ENCODE results near the gene DDX24. TPM values are rescaled to one million over a fixed set of nuclear protein-coding genes. Genes with fewer than 3 reads are reported as not detected.

DDX24 gene
- total and polyA plus RNA-seq, 2 experiments from 2014 or later: 123 to 149 TPM

DNA sequence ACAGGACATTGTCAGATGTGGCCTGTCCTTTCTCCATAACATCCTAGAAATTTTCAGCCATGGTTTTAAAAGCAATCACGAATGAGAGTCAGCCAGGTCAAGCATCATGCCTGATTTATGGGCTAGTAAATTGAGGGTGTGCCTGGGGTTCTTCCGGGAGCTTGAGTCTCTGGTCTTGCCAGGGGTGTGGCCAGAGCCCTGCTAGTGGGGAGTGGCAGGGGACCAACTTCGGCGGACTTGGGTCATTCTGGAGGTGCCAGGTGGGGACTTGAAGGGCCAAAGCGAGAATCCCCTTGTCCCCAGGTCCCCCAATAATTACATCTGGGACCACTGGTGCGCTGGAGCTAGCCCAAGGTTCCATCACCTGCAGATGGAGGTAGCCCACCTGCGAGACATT, 49.1 kb downstream of the DDX24 start:
- H3K9me3 ChIP-seq (ENCODE audit: low read depth): no peaks in the 10 kb centered on the region
- H3K9ac ChIP-seq: no peak overlapping the region
- no peak overlapping the region for H3K27ac ChIP-seq
- H3F3A ChIP-seq (ENCODE audit: insufficient read depth): no peaks in the 10 kb centered on the region
- H3K4me2 ChIP-seq (ENCODE audit: unreplicated experiment): no peak overlapping the region
- no peaks in the 10 kb centered on the region for H3K36me3 ChIP-seq (ENCODE audit: low read depth)
- in situ Hi-C loops (cut with MboI): no loop called here
- H2AFZ ChIP-seq: no peak overlapping the region
- no peaks in the 10 kb centered on the region for H3K9me2 ChIP-seq (ENCODE audit: insufficient read depth)
- no peaks in the 10 kb centered on the region for H4K20me1 ChIP-seq (ENCODE audit: insufficient read depth)
- DNase-seq: no peak
- no peak overlapping the region for H3K4me3 ChIP-seq
- H3K27me3 ChIP-seq (replicated peaks; ENCODE audit: insufficient read depth): no peaks in the 10 kb centered on the region
- 54 to 61% methylated on average over 7 of the region's 7 CpGs for WGBS, 2 experiments (ENCODE audit: low coverage in 1 of 2, low lambda C conversion rate in 2 of 2, missing lambda C conversion rate in 2 of 2)
- H3K4me1 ChIP-seq (ENCODE audit: insufficient read depth): no peaks in the 10 kb centered on the region
- H3K79me2 ChIP-seq (ENCODE audit: insufficient read depth): no peaks in the 10 kb centered on the region
- no peak for TF ChIP-seq EZH2phosphoT487 (IDR thresholded peaks at IDR 0.05; ENCODE audit: insufficient read depth, low read depth)
- TF ChIP-seq EZH2 (IDR thresholded peaks at IDR 0.05; ENCODE audit: insufficient read depth, poor library complexity, severe bottlenecking): no peak

DNA sequence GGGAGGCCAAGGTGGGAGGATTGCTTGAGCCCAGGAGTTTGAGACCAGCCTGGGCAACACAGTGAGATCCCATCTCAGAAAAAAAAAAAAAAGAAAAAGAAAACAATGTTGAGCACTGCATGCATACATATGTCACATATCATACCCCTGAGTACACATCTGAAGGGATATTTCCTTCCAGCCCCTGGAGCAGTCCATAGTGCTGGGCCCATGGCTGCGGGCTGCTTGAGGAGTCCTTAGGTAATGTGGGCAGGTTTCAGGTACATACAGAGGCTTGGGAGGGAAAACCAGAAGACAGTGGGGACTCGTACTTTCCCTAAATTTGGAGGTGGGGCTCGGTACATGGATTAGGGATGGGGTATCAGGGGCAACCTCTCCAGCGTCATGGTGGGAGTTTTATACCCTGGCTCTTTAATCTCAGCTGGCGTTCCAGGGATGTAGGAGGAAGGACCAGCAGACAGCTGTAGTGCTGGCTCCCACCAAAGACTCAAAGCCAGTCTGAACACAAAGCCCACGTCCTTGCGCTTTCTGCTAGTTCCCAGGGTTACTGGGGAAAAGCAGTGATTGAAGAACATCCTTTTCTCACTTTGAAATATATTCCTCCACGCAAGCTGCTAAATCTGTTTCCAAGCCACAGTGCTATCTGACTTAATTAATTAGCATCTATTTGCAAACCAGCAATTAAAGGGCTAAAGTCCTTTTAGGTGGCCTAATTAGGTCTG, 49.7 kb downstream of the DDX24 start:
- no peak overlapping the region for H3K9ac ChIP-seq
- no peak for DNase-seq
- TF ChIP-seq EZH2phosphoT487 (IDR thresholded peaks at IDR 0.05; ENCODE audit: insufficient read depth, low read depth): no peak
- no peaks in the 10 kb centered on the region for H3K9me3 ChIP-seq (ENCODE audit: low read depth)
- H3K27ac ChIP-seq: no peak overlapping the region
- H3K36me3 ChIP-seq (ENCODE audit: low read depth): no peaks in the 10 kb centered on the region
- no peaks in the 10 kb centered on the region for H3K9me2 ChIP-seq (ENCODE audit: insufficient read depth)
- no peaks in the 10 kb centered on the region for H3K27me3 ChIP-seq (replicated peaks; ENCODE audit: insufficient read depth)
- no peaks in the 10 kb centered on the region for H3F3A ChIP-seq (ENCODE audit: insufficient read depth)
- no peaks in the 10 kb centered on the region for H4K20me1 ChIP-seq (ENCODE audit: insufficient read depth)
- H2AFZ ChIP-seq: no peak overlapping the region
- H3K4me1 ChIP-seq (ENCODE audit: insufficient read depth): no peaks in the 10 kb centered on the region
- 91 to 93% methylated on average over 8 of the region's 8 CpGs for WGBS, 2 experiments (ENCODE audit: low coverage in 1 of 2, low lambda C conversion rate in 2 of 2, missing lambda C conversion rate in 2 of 2)
- H3K79me2 ChIP-seq (ENCODE audit: insufficient read depth): no peaks in the 10 kb centered on the region
- no peak overlapping the region for H3K4me3 ChIP-seq
- no peak overlapping the region for H3K4me2 ChIP-seq (ENCODE audit: unreplicated experiment)
- in situ Hi-C loops (cut with MboI): no loop called here

DNA sequence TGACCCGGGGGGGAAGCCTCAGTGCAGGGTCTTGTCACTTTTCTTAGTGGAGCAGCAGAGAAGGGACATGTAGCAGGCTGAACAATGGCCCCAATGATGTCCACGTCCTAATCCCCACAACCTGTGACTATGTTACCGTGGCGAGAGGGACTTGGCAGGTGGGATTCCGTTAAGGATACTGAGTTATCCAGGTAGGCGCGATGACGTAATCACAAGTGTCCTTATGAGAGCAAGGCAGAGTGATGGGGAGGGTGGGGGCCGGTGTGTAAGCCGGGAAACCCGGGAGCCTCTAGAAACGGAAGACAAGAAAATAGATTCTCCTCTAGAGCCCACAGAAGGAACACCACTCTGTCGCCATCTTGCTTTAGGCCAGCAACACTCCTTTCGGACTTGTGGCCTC, 50.4 kb downstream of the DDX24 start:
- H3K4me3 ChIP-seq: no peak overlapping the region
- no peaks in the 10 kb centered on the region for H3K9me2 ChIP-seq (ENCODE audit: insufficient read depth)
- H4K20me1 ChIP-seq (ENCODE audit: insufficient read depth): no peaks in the 10 kb centered on the region
- no peak overlapping the region for H3K9ac ChIP-seq
- WGBS, 2 experiments (ENCODE audit: low coverage in 1 of 2, low lambda C conversion rate in 2 of 2, missing lambda C conversion rate in 2 of 2): 84 to 85% methylated on average over 14 of the region's 14 CpGs
- no peaks in the 10 kb centered on the region for H3K79me2 ChIP-seq (ENCODE audit: insufficient read depth)
- no peaks in the 10 kb centered on the region for H3K4me1 ChIP-seq (ENCODE audit: insufficient read depth)
- in situ Hi-C loops (cut with MboI): no loop called here
- H3K9me3 ChIP-seq (ENCODE audit: low read depth): no peaks in the 10 kb centered on the region
- H3F3A ChIP-seq (ENCODE audit: insufficient read depth): no peaks in the 10 kb centered on the region
- H3K36me3 ChIP-seq (ENCODE audit: low read depth): no peaks in the 10 kb centered on the region
- no peak for TF ChIP-seq EZH2phosphoT487 (IDR thresholded peaks at IDR 0.05; ENCODE audit: insufficient read depth, low read depth)
- no peak for TF ChIP-seq EZH2 (IDR thresholded peaks at IDR 0.05; ENCODE audit: insufficient read depth, poor library complexity, severe bottlenecking)
- DNase-seq: no peak
- H3K4me2 ChIP-seq (ENCODE audit: unreplicated experiment): no peak overlapping the region
- no peaks in the 10 kb centered on the region for H3K27me3 ChIP-seq (replicated peaks; ENCODE audit: insufficient read depth)
- H2AFZ ChIP-seq: no peak overlapping the region
- H3K27ac ChIP-seq: no peak overlapping the region

GRCh38 chr14:94029671-94030203, 51.3 kb downstream of the DDX24 start:
- TF ChIP-seq EZH2 (IDR thresholded peaks at IDR 0.05; ENCODE audit: insufficient read depth, poor library complexity, severe bottlenecking) (no peak), EZH2phosphoT487 (IDR thresholded peaks at IDR 0.05; ENCODE audit: insufficient read depth, low read depth) (no peak)
- in situ Hi-C loops (cut with MboI): no loop called here
- 89 to 90% methylated on average over 7 of the region's 7 CpGs for WGBS, 2 experiments (ENCODE audit: low coverage in 1 of 2, low lambda C conversion rate in 2 of 2, missing lambda C conversion rate in 2 of 2)

More at GRCh38 chr14:94029671-94030203, 51.3 kb downstream of the DDX24 start:
- H3K4me3 ChIP-seq: no peak overlapping the region
- no peaks in the 10 kb centered on the region for H4K20me1 ChIP-seq (ENCODE audit: insufficient read depth)
- no peak overlapping the region for H3K9ac ChIP-seq
- no peaks in the 10 kb centered on the region for H3K9me2 ChIP-seq (ENCODE audit: insufficient read depth)
- no peak overlapping the region for H3K27ac ChIP-seq
- no peaks in the 10 kb centered on the region for H3K36me3 ChIP-seq (ENCODE audit: low read depth)
- H3K4me2 ChIP-seq (ENCODE audit: unreplicated experiment): no peak overlapping the region
- H3K79me2 ChIP-seq (ENCODE audit: insufficient read depth): no peaks in the 10 kb centered on the region
- no peak overlapping the region for H2AFZ ChIP-seq
- H3K9me3 ChIP-seq (ENCODE audit: low read depth): no peaks in the 10 kb centered on the region
- H3K27me3 ChIP-seq (replicated peaks; ENCODE audit: insufficient read depth): no peaks in the 10 kb centered on the region
- H3F3A ChIP-seq (ENCODE audit: insufficient read depth): no peaks in the 10 kb centered on the region
- no peak for DNase-seq
- no peaks in the 10 kb centered on the region for H3K4me1 ChIP-seq (ENCODE audit: insufficient read depth)
